Measurements from ENCODE around the gene RPS6KA2.

RPS6KA2 gene

GRCh38 chr6:166462461-166463135, 164.5 kb downstream of the RPS6KA2 start:
- FAIRE-seq: no peak

GRCh38 chr6:166461821-166462460, 165.1 kb downstream of the RPS6KA2 start:
- no peak for FAIRE-seq

- no peak for FAIRE-seq
Measured at GRCh38 chr6:166460473-166461437, 166.3 kb downstream of the RPS6KA2 start.

DNA sequence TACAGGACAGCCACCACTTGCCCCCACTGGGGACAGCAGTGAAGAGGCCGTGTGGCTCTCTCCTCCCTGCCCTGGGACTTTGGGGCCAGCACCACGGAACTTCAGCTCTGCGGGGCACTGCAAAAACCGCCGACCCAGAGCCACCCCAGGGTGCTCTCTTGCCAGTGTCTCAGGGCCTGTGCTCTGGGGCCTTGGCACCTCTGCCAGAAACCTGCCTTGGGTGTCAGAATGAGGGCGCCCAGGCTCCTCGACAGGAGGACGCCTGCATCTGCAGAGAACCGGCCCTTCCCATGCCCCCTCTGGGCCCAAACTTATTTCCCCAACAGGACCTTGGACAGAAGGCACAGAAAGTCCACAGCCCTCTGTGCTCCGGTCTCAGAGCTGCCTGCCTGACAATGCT, 167.1 kb downstream of the RPS6KA2 start:
- no peak for FAIRE-seq

- no peak for FAIRE-seq
Measured at GRCh38 chr6:166459272-166459671, 167.8 kb downstream of the RPS6KA2 start.

GRCh38 chr6:166456395-166457156, 170.5 kb downstream of the RPS6KA2 start:
- no peak for FAIRE-seq

- FAIRE-seq: no peak
Measured at GRCh38 chr6:166454692-166455515, 172.1 kb downstream of the RPS6KA2 start.

- no peak for FAIRE-seq
Measured at GRCh38 chr6:166453651-166454050, 173.4 kb downstream of the RPS6KA2 start.

- no peak for FAIRE-seq
Measured at GRCh38 chr6:166450167-166450873, 176.7 kb downstream of the RPS6KA2 start.

- no peak for FAIRE-seq
Measured at GRCh38 chr6:166449641-166450040, 177.4 kb downstream of the RPS6KA2 start.

- FAIRE-seq: no peak
Measured at GRCh38 chr6:166449036-166449435, 178.0 kb downstream of the RPS6KA2 start.

DNA sequence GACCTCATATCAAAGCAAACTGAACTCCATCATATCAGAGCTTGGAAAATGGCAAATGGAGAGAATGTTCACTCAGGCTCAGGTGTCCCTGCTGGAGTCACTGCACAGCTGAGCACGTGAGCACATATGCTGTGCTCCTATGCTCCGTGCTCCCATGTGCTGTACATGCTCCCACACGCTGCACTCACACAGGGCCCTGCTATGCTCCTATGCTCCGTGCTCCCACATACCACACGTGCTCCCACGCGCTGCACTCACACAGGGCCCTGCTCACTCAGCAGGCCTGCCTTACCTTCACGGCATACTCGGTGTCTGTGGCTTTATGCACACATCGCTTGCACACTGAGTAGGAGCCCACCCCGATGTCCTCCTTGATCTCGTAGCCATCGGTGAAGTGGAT, 178.6 kb downstream of the RPS6KA2 start:
- FAIRE-seq: no peak

DNA sequence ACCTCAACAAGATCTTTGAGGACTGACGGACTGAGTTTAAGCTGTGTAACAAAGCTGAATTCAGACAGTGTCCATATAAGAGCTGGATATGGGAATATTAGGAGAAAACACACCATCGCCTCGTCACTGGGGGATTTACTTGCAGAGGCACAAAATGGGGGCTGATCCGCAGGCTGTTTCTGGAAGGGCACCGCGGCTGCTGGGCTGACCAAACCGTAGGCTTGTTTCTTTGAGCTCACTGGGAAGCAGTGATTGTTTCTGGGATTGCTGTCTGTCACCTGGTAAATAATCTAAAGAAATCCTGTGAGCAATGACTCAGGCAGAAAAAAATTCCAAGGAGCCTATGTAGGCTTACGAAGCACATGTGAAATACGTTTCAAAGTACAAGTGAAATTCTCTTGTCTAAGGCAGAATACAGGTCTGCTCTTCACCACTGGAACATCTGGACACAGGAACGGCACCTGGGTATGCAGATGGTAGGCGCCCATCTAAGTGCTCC, 180.4 kb downstream of the RPS6KA2 start:
- no peak for FAIRE-seq

DNA sequence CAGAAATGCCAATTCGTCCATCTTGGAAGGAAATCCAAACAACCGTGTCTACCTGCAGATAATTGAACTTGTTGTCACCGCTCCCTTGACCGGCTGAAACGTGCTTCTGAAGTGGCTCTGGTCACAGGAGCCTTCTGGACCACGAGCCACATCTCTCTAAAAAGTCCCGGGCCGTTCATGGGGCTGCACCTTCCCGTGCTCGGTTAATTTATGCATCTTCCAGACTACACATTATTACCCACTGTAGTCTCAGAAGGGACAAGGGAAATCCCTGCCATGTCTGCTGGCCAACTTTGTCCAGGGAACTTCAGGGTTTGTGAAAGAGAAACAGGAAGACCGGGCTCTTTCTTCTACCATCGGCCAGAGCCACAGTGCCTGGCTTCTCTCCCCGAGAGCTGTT, 180.9 kb downstream of the RPS6KA2 start:
- no peak for FAIRE-seq

DNA sequence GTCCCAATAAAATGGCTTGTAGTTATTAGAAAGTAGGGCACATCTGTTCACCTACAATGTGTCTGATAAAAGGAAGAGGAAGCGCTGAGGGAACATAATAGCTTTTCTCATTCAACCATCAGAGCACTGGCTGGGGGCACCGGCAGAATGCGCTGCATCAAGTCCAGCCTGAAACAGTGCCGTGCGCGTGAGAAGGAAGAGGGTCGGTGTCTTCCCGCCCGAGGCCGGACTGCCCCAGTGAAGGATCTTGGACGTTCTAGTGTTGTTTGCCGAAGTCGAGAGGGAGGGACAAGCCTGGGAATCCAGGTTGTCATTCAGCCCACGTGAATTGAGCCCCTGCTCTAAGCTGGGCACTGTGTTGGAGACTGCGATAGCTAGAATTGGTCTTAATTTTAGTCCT, 182.6 kb downstream of the RPS6KA2 start:
- no peak for FAIRE-seq

DNA sequence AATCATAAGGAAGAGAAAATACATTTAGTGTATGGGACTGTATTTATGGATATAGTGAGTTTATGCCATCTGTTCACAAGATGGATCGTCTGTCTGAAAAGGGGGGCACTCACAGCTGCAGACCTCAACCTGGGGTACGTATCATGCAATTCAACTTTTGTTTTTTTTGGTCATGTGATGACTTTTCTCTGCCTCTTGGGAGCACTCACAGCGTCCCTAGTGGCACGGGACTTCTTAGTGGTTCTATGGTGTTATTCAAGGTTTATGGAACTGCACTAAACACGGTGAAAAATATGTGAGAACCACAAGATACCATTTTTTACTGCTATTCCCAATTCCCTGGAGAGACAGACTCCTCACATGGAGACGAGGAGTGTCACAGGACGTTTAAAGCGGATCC, 183.9 kb downstream of the RPS6KA2 start:
- FAIRE-seq: no peak

- FAIRE-seq: no peak
Measured at GRCh38 chr6:166442131-166442685, 184.8 kb downstream of the RPS6KA2 start.

- FAIRE-seq: no peak
Measured at GRCh38 chr6:166441325-166442078, 185.5 kb downstream of the RPS6KA2 start.

GRCh38 chr6:166440729-166441128, 186.3 kb downstream of the RPS6KA2 start:
- FAIRE-seq: no peak

- FAIRE-seq: no peak
Measured at GRCh38 chr6:166440106-166440505, 186.9 kb downstream of the RPS6KA2 start.

Data from islet of Langerhans (tissue), 1 donor.